K562 (cell line): ENCODE measurements around the gene NKX2-1. TPM values are rescaled to one million over a fixed set of nuclear protein-coding genes. Genes with fewer than 3 reads are reported as not detected.

Experiments used
- ATAC-seq: fragments of 200-7000 bp; cut with Tn5 transposase; 3 replicates; pipeline ENCODE4 v1.9.1; 2020; ENCODE audit warnings: moderate library complexity
- Bru-seq: library from RNA; stranded (reverse); fragments of 400-500 nt; gene quantifications from one replicate; lab custom pipeline; 2021; lab: Mats Ljungman, UMichigan
- BruChase-seq, 2 experiments: library from RNA; stranded (reverse); fragments of 400-500 nt; gene quantifications; one replicate each; lab custom pipeline; 2021; lab: Mats Ljungman, UMichigan
- BruUV-seq: library from RNA; stranded (reverse); fragments of 400-500 nt; replicated peaks from 2 replicates; lab custom pipeline; 2021; lab: Mats Ljungman, UMichigan
- CTCF ChIA-PET: fragments of 300-600 bp; formaldehyde crosslinking; extraction: SDS; loops from one replicate; lab custom pipeline; 2021; ENCODE audit warnings: low intra/inter-chr PET ratio; lab: Yijun Ruan, JAX
- POLR2A ChIA-PET: fragments of 300-600, 350-650 bp; sonication (Branson Sonifier 250); formaldehyde crosslinking; extraction: SDS; loops from one replicate; lab custom pipeline; 2021; ENCODE audit warnings: antibody characterized with exemption, inconsistent platforms; lab: Yijun Ruan, JAX
- DNase-seq, 4 experiments: peaks; one replicate each; pipeline versions ENCODE4 v3.0.0 to v3.0.0-alpha.2; 2011 to 2018; ENCODE audit warnings: low spot score in 3 of 4, mixed read lengths in 3 of 4; ENCODE audit errors: extremely low read depth in 1 of 4
- FAIRE-seq: peaks from 2 replicates; lab custom pipeline; 2011; peaks lifted over from hg19 to GRCh38; lab: Jason Lieb, UNC
- H2AFZ ChIP-seq: 2 replicates; pipeline ENCODE4 v1.6.0; 2011; ENCODE audit warnings: low read depth, low read length, control low read depth, inconsistent platforms
- H3K27ac ChIP-seq: fragments of 200-600 bp; 3 replicates; pipeline ENCODE4 v1.8.0; 2011; ENCODE audit warnings: low read depth, mild to moderate bottlenecking, control low read depth, inconsistent platforms, low read length, moderate library complexity, mixed read lengths; ENCODE audit errors: extremely low read depth
- H3K27me3 ChIP-seq, 2 experiments: fragments of 300-600 bp in 1 of 2; 2 replicates in 1 of 2; 3 replicates in 1 of 2; pipeline versions ENCODE4 v1.6.0 to v1.8.0; 2011; ENCODE audit warnings: inconsistent platforms in 2 of 2, low read length in 2 of 2, mild to moderate bottlenecking in 1 of 2, mixed read lengths in 1 of 2, moderate library complexity in 1 of 2; ENCODE audit not compliant: control insufficient read depth in 2 of 2, insufficient read depth in 2 of 2
- H3K36me3 ChIP-seq: fragments of 300-600 bp; 3 replicates; pipeline ENCODE4 v1.8.0; 2011; ENCODE audit warnings: mild to moderate bottlenecking, low read length, inconsistent platforms; ENCODE audit not compliant: control insufficient read depth, insufficient read depth
- H3K4me1 ChIP-seq, 2 experiments: fragments of 200-600 bp in 1 of 2; replicated peaks in 1 of 2; 2 replicates in 1 of 2; 3 replicates in 1 of 2; pipeline versions ENCODE4 v1.5.1 to v1.8.0; 2011; ENCODE audit warnings: inconsistent platforms in 2 of 2, low read length in 2 of 2, mild to moderate bottlenecking in 1 of 2, mixed read lengths in 1 of 2, moderate library complexity in 1 of 2; ENCODE audit not compliant: control insufficient read depth in 2 of 2, insufficient read depth in 2 of 2
- H3K4me2 ChIP-seq: 2 replicates; pipeline ENCODE4 v1.6.1; 2011; ENCODE audit warnings: low read length, control low read depth, inconsistent platforms, mixed read lengths; ENCODE audit not compliant: insufficient read depth
- H3K4me3 ChIP-seq: fragments of 200-600 bp; sonication (generic), shearing (Covaris generic); 2 replicates; pipeline ENCODE4 v1.5.1; 2016; ENCODE audit warnings: control low read depth, inconsistent platforms
- H3K79me2 ChIP-seq: fragments of 200-600 bp; 3 replicates; pipeline ENCODE4 v1.8.0; 2011; ENCODE audit warnings: low read length, inconsistent platforms; ENCODE audit not compliant: control insufficient read depth, insufficient read depth
- H3K9ac ChIP-seq, 2 experiments: 2 replicates each; pipeline versions ENCODE4 v1.6.0 to v1.6.1; 2011; ENCODE audit warnings: low read depth in 2 of 2, low read length in 2 of 2, control low read depth in 1 of 2, inconsistent platforms in 1 of 2, mild to moderate bottlenecking in 1 of 2, mixed read lengths in 1 of 2; ENCODE audit not compliant: insufficient read depth in 1 of 2
- H3K9me1 ChIP-seq: one replicate; pipeline ENCODE4 v1.6.0; 2011; ENCODE audit warnings: inconsistent platforms, mild to moderate bottlenecking, low read length, moderate library complexity; ENCODE audit not compliant: control insufficient read depth, insufficient read depth
- H3K9me3 ChIP-seq: replicated peaks from 2 replicates; pipeline ENCODE4 v1.5.1; 2011; ENCODE audit warnings: low read depth, low read length, inconsistent platforms; ENCODE audit not compliant: control insufficient read depth, insufficient read depth
- H4K20me1 ChIP-seq: replicated peaks from 2 replicates; pipeline ENCODE4 v1.6.1; 2011; ENCODE audit warnings: low read length, inconsistent platforms, mixed read lengths; ENCODE audit not compliant: control insufficient read depth, insufficient read depth
- CBX5 ChIP-seq: IDR thresholded peaks from 2 replicates; pipeline ENCODE4 v1.6.1; 2014; ENCODE audit warnings: low read depth, borderline replicate concordance
- CCNT2 ChIP-seq: IDR thresholded peaks from 2 replicates; pipeline ENCODE4 v1.6.1; 2011; ENCODE audit warnings: borderline replicate concordance, low read depth, mild to moderate bottlenecking, moderate library complexity, mixed read lengths, low read length; ENCODE audit not compliant: insufficient read length; ENCODE audit errors: extremely low read depth
- FOS ChIP-seq: IDR thresholded peaks from 3 replicates; pipeline ENCODE4 v1.6.1; 2011; ENCODE audit not compliant: insufficient read length; ENCODE audit errors: extremely low read depth
- RERE ChIP-seq: sonication (generic); formaldehyde crosslinking; IDR thresholded peaks from 2 replicates; pipeline ENCODE4 v1.8.0; 2023; ENCODE audit warnings: missing genetic modification reagents, mild to moderate bottlenecking, borderline replicate concordance
- U2AF1 ChIP-seq: fragments of 200-400 bp; formaldehyde crosslinking; optimal IDR thresholded peaks from 2 replicates; pipeline ENCODE3; 2017; ENCODE audit warnings: mild to moderate bottlenecking, low read depth, low read length, moderate library complexity
- ZBTB7A ChIP-seq: IDR thresholded peaks from 2 replicates; pipeline ENCODE4 v1.6.1; 2011; ENCODE audit warnings: low read depth, mild to moderate bottlenecking, low read length, moderate library complexity, borderline replicate concordance; ENCODE audit not compliant: control insufficient read depth
- ZFX ChIP-seq: sonication (generic); formaldehyde crosslinking; IDR thresholded peaks from 2 replicates; pipeline ENCODE4 v1.8.0; 2022; ENCODE audit warnings: mild to moderate bottlenecking, missing genetic modification reagents, moderate library complexity
- ZNF24 ChIP-seq: fragments of 450-650 bp; IDR thresholded peaks from 2 replicates; pipeline ENCODE4 v1.6.1; 2016
- WGBS: fragments of 100-300 bp; shearing (Covaris generic); methylation state at CpG from one replicate; pipeline ENCODE4 v1.1.6; 2016; ENCODE audit warnings: low coverage, mixed read lengths; ENCODE audit not compliant: insufficient coverage; ENCODE audit errors: missing lambda C conversion rate; 5-methylcytosine and 5-hydroxymethylcytosine counted together
- in situ Hi-C: fragments of 300-500 bp; cut with MboI; formaldehyde crosslinking; loops from 4 replicates; pipeline ENCODE4 v1.15.0; 2018; ENCODE audit warnings: inconsistent platforms, mixed read lengths
- intact Hi-C: fragments of 100-400 bp; cut with micrococcal nuclease; formaldehyde crosslinking; loops from 2 replicates; pipeline ENCODE4 v1.14.2; 2022
- long read RNA-seq, 3 experiments: library from polyadenylated mRNA in 2 of 3; library from RNA in 1 of 3; unstranded in 2 of 3; stranded (forward) in 1 of 3; transcript quantifications; one replicate each; pipeline ENCODE4 v2.0.0, GENCODE V29; 2019 to 2022
- polyA minus RNA-seq, 3 experiments: library from RNA; depleted of rRNA, polyadenylated mRNA; stranded (reverse); fragments of >200 nt; gene quantifications; 2 replicates each; pipeline ENCODE4 v1.2.3, GENCODE V29; 2011
- polyA plus RNA-seq, 8 experiments: library from polyadenylated mRNA; depleted of rRNA in 4 of 8; stranded (reverse) in 5 of 8; unstranded in 3 of 8; fragments of >200 nt; fragmentation: Nextera tagmentation in 2 of 8; fragmentation: Illumina TruSeq in 1 of 8; extraction: Ambion mirVana in 2 of 8; extraction: Trizol in 1 of 8; gene quantifications; 2 replicates each; pipeline versions ENCODE4 v1.2.1 to v1.2.3, GENCODE V29; 2011 to 2014; ENCODE audit warnings: inconsistent platforms in 1 of 8, missing spikeins in 1 of 8
- total RNA-seq, 7 experiments: library from RNA; depleted of rRNA in 6 of 7; stranded (reverse); fragments of >200 nt in 6 of 7; fragmentation: Illumina TruSeq in 2 of 7; extraction: Trizol in 2 of 7; gene quantifications; 2 replicates each; pipeline versions ENCODE4 v1.2.1 to v1.2.3, GENCODE V29; 2011 to 2021; ENCODE audit warnings: low replicate concordance in 1 of 7

Gene NKX2-1
- total RNA-seq (2011; cell fraction: chromatin; rRNA removed; ENCODE audit: low replicate concordance) = not detected in 2 replicates
- total RNA-seq (2011; cell fraction: nucleolus; rRNA removed) = not detected in 2 replicates
- not detected in 2 replicates for total RNA-seq (2011; cell fraction: nucleoplasm; rRNA removed)
- total RNA-seq (2014; rRNA removed) (not detected in 2 replicates), total RNA-seq (2014; rRNA removed; fragmentation: Illumina TruSeq; extraction: Trizol) (not detected in 2 replicates), total RNA-seq (2015; rRNA removed; fragmentation: Illumina TruSeq; extraction: Trizol) (not detected in 2 replicates), total RNA-seq (2021) (0.11 TPM in 1 of 2 replicates, not detected in the other), polyA plus RNA-seq (2011; rRNA removed) (not detected in 2 replicates), polyA plus RNA-seq (2014; fragmentation: Illumina TruSeq; extraction: Trizol) (not detected in 2 replicates), polyA plus RNA-seq (2014; fragmentation: Nextera tagmentation; extraction: Ambion mirVana) (not detected), polyA plus RNA-seq (2014; rRNA removed) (not detected in 2 replicates), polyA minus RNA-seq (2011; rRNA and poly(A)+ RNA removed) (not detected in 2 replicates), Bru-seq, nascent RNA (not detected), BruChase-seq, experiment 1, labeled RNA remaining after a 2-hour chase (not detected), BruChase-seq, experiment 2, labeled RNA remaining after a 6-hour chase (not detected)
- polyA plus RNA-seq (2011; cell fraction: cytosol; rRNA removed) = not detected in 2 replicates
- not detected in 2 replicates for polyA plus RNA-seq (2011; cell fraction: nucleus; rRNA removed)
- polyA plus RNA-seq (2012) = not detected in 2 replicates
- polyA minus RNA-seq (2011; cell fraction: cytosol; rRNA and poly(A)+ RNA removed) = not detected in 2 replicates
- not detected in 2 replicates for polyA minus RNA-seq (2011; cell fraction: nucleus; rRNA and poly(A)+ RNA removed)
- long read RNA-seq, experiment 1 = 0 reads
- long read RNA-seq, experiment 2 = 0 reads
- long read RNA-seq, experiment 3 = 0 reads

- H3K9me1 ChIP-seq = no peaks in the 10 kb centered on the region
- intact Hi-C loops (no loop called here), in situ Hi-C loops (no loop called here)
- DNase-seq (no peak), FAIRE-seq (no peak), ATAC-seq (no peak)
- no peaks in the 10 kb centered on the region for H3K9me3 ChIP-seq
- CTCF ChIA-PET = no interaction called here
- H3K4me2 ChIP-seq = no peak within 1 kb of the TSS
- 10% methylated on average over 13 of the region's 49 CpGs for WGBS
- no peak within 1 kb of the TSS for H3K9ac ChIP-seq
- BruUV-seq = no TSS peak
- H3K4me1 ChIP-seq = peaks cover 0 to 25% of the 10 kb centered on the region in 2 experiments; a peak in 2 of 5 replicates
- no peak within 1 kb of the TSS for H3K4me3 ChIP-seq
- peaks cover 10 to 62% of the 10 kb centered on the region in 2 experiments for H3K27me3 ChIP-seq
- no peaks in the 10 kb centered on the region for H4K20me1 ChIP-seq
- no peak within 1 kb of the TSS for H3K27ac ChIP-seq
- no peaks in the 10 kb centered on the region for H3K36me3 ChIP-seq
- TF ChIP-seq ZBTB7A (no peak), CBX5 (no peak), U2AF1 (no peak), CCNT2 (no peak), ZNF24 (no peak), FOS (no peak), RERE (CRISPR knock-in tag) (no peak), ZFX (no peak)
- H2AFZ ChIP-seq = no peak within 1 kb of the TSS
- no peaks in the 10 kb centered on the region for H3K79me2 ChIP-seq
- POLR2A ChIA-PET = interaction anchor here (0.8 kb wide), 1 partner anchor 712 kb away, joined by 3 read pairs; no protein-coding TSS in a partner anchor
Measured at GRCh38 chr14:36519431-36520321, at the start of gene NKX2-1. Gene NKX2-1 (minus strand): TSS chr14:36520232. CDS start chr14:36520129, 103 bp downstream.
